GM21360 (cell line): Measurements from ENCODE around the gene VEPH1.

Experiments
- ATAC-seq: cut with Tn5 transposase; IDR thresholded peaks from one replicate; pipeline ENCODE4 v1.9.1; 2021; ENCODE audit warnings: mild to moderate bottlenecking, moderate library complexity; ENCODE audit not compliant: unreplicated experiment

The VEPH1 gene

GRCh38 chr3:157438194-157438730, 65.0 kb downstream of the VEPH1 start:
- no peak for ATAC-seq

GRCh38 chr3:157436583-157437291, 66.5 kb downstream of the VEPH1 start, which contains the start of gene PTX3:
PTX3 (plus strand) TSS chr3:157436850; CDS start chr3:157436934, 84 bp downstream.
- no peak for ATAC-seq

GRCh38 chr3:157429708-157430107, 73.5 kb downstream of the VEPH1 start:
- ATAC-seq: no peak

GRCh38 chr3:157428853-157429252, 74.4 kb downstream of the VEPH1 start:
- no peak for ATAC-seq

GRCh38 chr3:157427901-157428300, 75.3 kb downstream of the VEPH1 start:
- no peak for ATAC-seq

GRCh38 chr3:157423337-157423736, 79.9 kb downstream of the VEPH1 start:
- ATAC-seq: no peak

GRCh38 chr3:157420606-157421130, 82.5 kb downstream of the VEPH1 start:
- ATAC-seq: no peak

GRCh38 chr3:157418104-157418503, 85.1 kb downstream of the VEPH1 start:
- no peak for ATAC-seq

GRCh38 chr3:157417247-157417646, 86.0 kb downstream of the VEPH1 start:
- no peak for ATAC-seq

GRCh38 chr3:157416347-157417087, 86.7 kb downstream of the VEPH1 start:
- ATAC-seq: no peak

- ATAC-seq: no peak
Observed at GRCh38 chr3:157414861-157415260, 88.4 kb downstream of the VEPH1 start.

GRCh38 chr3:157412323-157412855, 90.8 kb downstream of the VEPH1 start:
- no peak for ATAC-seq

GRCh38 chr3:157410945-157411344, 92.3 kb downstream of the VEPH1 start:
- ATAC-seq: no peak

- no peak for ATAC-seq
Observed at GRCh38 chr3:157409516-157409915, 93.7 kb downstream of the VEPH1 start.

- ATAC-seq: no peak
Observed at GRCh38 chr3:157408499-157409149, 94.6 kb downstream of the VEPH1 start.

GRCh38 chr3:157407769-157408168, 95.4 kb downstream of the VEPH1 start:
- no peak for ATAC-seq

- no peak for ATAC-seq
Observed at GRCh38 chr3:157406394-157406793, 96.8 kb downstream of the VEPH1 start.

GRCh38 chr3:157405457-157405856, 97.8 kb downstream of the VEPH1 start:
- ATAC-seq: no peak

GRCh38 chr3:157404381-157404780, 98.8 kb downstream of the VEPH1 start:
- no peak for ATAC-seq

GRCh38 chr3:157398598-157398997, 104.6 kb downstream of the VEPH1 start:
- no peak for ATAC-seq

- ATAC-seq: no peak
Observed at GRCh38 chr3:157394411-157394810, 108.8 kb downstream of the VEPH1 start.
